Prostate gland (tissue), 2 donors: ENCODE data around the gene SEMA5A. TPM values are rescaled to one million over a fixed set of nuclear protein-coding genes. Genes with fewer than 3 reads are reported as not detected.

ENCODE experiments used
- DNase-seq: peaks from one replicate; pipeline ENCODE4 v3.0.0-alpha.2; 2019; ENCODE audit warnings: low spot score
- H3K27ac ChIP-seq, 2 donors: fragments of 200-600 bp; sonication (generic); 2 replicates each; pipeline ENCODE4 v1.5.1; 2017 to 2019
- H3K27me3 ChIP-seq: fragments of 200-600 bp; sonication (generic); replicated peaks from 2 replicates; pipeline ENCODE4 v1.5.1; 2019; ENCODE audit not compliant: insufficient read depth
- H3K36me3 ChIP-seq, 2 donors: fragments of 200-600 bp; sonication (generic); 1 replicate in 1 of 2; 2 replicates in 1 of 2; pipeline versions ENCODE4 v1.5.1 to v1.8.1; 2017 to 2019
- H3K4me1 ChIP-seq: fragments of 200-600 bp; sonication (generic); replicated peaks from 2 replicates; pipeline ENCODE4 v1.5.1; 2019
- H3K4me3 ChIP-seq, 2 donors: fragments of 200-600 bp; sonication (generic); 2 replicates each; pipeline ENCODE4 v1.5.1; 2017 to 2019
- H3K9me3 ChIP-seq: fragments of 200-600 bp; sonication (generic); 2 replicates; pipeline ENCODE4 v1.5.1; 2017
- CTCF ChIP-seq, 4 experiments: fragments of 200-600 bp in 2 of 4; fragments of 450-650 bp in 2 of 4; sonication (generic) in 2 of 4; IDR thresholded peaks; 1 replicate in 3 of 4; 2 replicates in 1 of 4; pipeline ENCODE4 v1.5.1; 2016 to 2019; ENCODE audit warnings: antibody characterized with exemption in 4 of 4, mild to moderate bottlenecking in 2 of 4, moderate library complexity in 2 of 4
- POLR2A ChIP-seq: fragments of 450-650 bp; IDR thresholded peaks from one replicate; pipeline ENCODE4 v1.6.1; 2016; ENCODE audit warnings: antibody characterized with exemption, mild to moderate bottlenecking
- POLR2AphosphoS5 ChIP-seq: sonication (generic); formaldehyde crosslinking; IDR thresholded peaks from one replicate; pipeline ENCODE4 v1.6.1; 2017; ENCODE audit warnings: antibody characterized with exemption
- WGBS: methylation state at CpG from one replicate; pipeline ENCODE4 v1.1.5; 2018; 5-methylcytosine and 5-hydroxymethylcytosine counted together
- intact Hi-C: fragments of 100-400 bp; cut with DNase I; formaldehyde crosslinking; loops from one replicate; pipeline ENCODE4 v1.14.2; 2022
- total RNA-seq, 2 donors: library from RNA; depleted of rRNA; stranded (reverse); fragments of >200 nt; gene quantifications; one replicate each; pipeline ENCODE4 v1.1.0, GENCODE V29; 2016

SEMA5A gene
- total RNA-seq, 2 donors from 2014 or later, result 4.5 to 21.7 TPM

- H3K4me1 ChIP-seq, result no peaks in the 10 kb centered on the region
- H3K27ac ChIP-seq, result no peak overlapping the region
- no peaks in the 10 kb centered on the region for H3K27me3 ChIP-seq
- H3K9me3 ChIP-seq, result no peaks in the 10 kb centered on the region
- no peak for DNase-seq
- TF ChIP-seq POLR2A, result no peak
- no peaks in the 10 kb centered on the region for H3K36me3 ChIP-seq
- WGBS, result 14% methylated on average over 2 of the region's 2 CpGs
- no peak overlapping the region for H3K4me3 ChIP-seq
- intact Hi-C loops, result no loop called here
These were observed 124.0 kb downstream of the SEMA5A start for GRCh38 chr5:9421884-9422283.

GRCh38 chr5:9419794-9420193 lies 126.1 kb downstream of the SEMA5A start:
- no peaks in the 10 kb centered on the region for H3K4me1 ChIP-seq
- WGBS, result 91% methylated on average over 5 of the region's 5 CpGs
- intact Hi-C loops, result no loop called here
- DNase-seq, result no peak
- H3K36me3 ChIP-seq, result no peaks in the 10 kb centered on the region
- H3K27ac ChIP-seq, result no peak overlapping the region
- H3K9me3 ChIP-seq, result no peaks in the 10 kb centered on the region
- no peak overlapping the region for H3K4me3 ChIP-seq
- no peaks in the 10 kb centered on the region for H3K27me3 ChIP-seq
- no peak for TF ChIP-seq CTCF (IDR thresholded peaks at IDR 0.05)
- no peak for TF ChIP-seq POLR2AphosphoS5
- no peak for TF ChIP-seq POLR2A

GRCh38 chr5:9415566-9415965 lies 130.3 kb downstream of the SEMA5A start:
- WGBS, result 57% methylated on average over 2 of the region's 2 CpGs
- H3K4me3 ChIP-seq, result no peak overlapping the region

GRCh38 chr5:9415091-9415490 lies 130.8 kb downstream of the SEMA5A start:
- no peak for DNase-seq
- intact Hi-C loops, result no loop called here
- no peak overlapping the region for H3K27ac ChIP-seq
- H3K4me3 ChIP-seq, result no peak overlapping the region
- H3K36me3 ChIP-seq, result no peaks in the 10 kb centered on the region
- H3K27me3 ChIP-seq, result no peaks in the 10 kb centered on the region
- 90% methylated on average over 3 of the region's 3 CpGs for WGBS
- no peaks in the 10 kb centered on the region for H3K4me1 ChIP-seq
- H3K9me3 ChIP-seq, result no peaks in the 10 kb centered on the region
- TF ChIP-seq POLR2AphosphoS5, result no peak
- TF ChIP-seq CTCF (IDR thresholded peaks at IDR 0.05), result no peak
- no peak for TF ChIP-seq POLR2A

More at GRCh38 chr5:9415566-9415965, 130.3 kb downstream of the SEMA5A start:
- H3K4me1 ChIP-seq, result no peaks in the 10 kb centered on the region
- H3K36me3 ChIP-seq, result no peaks in the 10 kb centered on the region
- DNase-seq, result no peak
- TF ChIP-seq CTCF (IDR thresholded peaks at IDR 0.05) (no peak), POLR2AphosphoS5 (no peak), POLR2A (no peak)
- no peak overlapping the region for H3K27ac ChIP-seq
- H3K27me3 ChIP-seq, result no peaks in the 10 kb centered on the region
- intact Hi-C loops, result no loop called here
- H3K9me3 ChIP-seq, result no peaks in the 10 kb centered on the region

- WGBS, result 85% methylated on average over 4 of the region's 4 CpGs
- H3K27me3 ChIP-seq, result no peaks in the 10 kb centered on the region
- intact Hi-C loops, result no loop called here
These were observed 134.7 kb downstream of the SEMA5A start for GRCh38 chr5:9411142-9411541.

More at GRCh38 chr5:9411142-9411541, 134.7 kb downstream of the SEMA5A start:
- Histone ChIP-seq H3K36me3 (no peaks in the 10 kb centered on the region), H3K27ac (no peak overlapping the region), H3K9me3 (no peaks in the 10 kb centered on the region), H3K4me1 (no peaks in the 10 kb centered on the region), H3K4me3 (no peak overlapping the region)
- no peak for TF ChIP-seq POLR2AphosphoS5
- TF ChIP-seq POLR2A, result no peak
- no peak for TF ChIP-seq CTCF (IDR thresholded peaks at IDR 0.05)
- DNase-seq, result no peak
